Glomerular visceral epithelial cell (primary cell): ENCODE data around the gene PSMB3.
"Not testable (repeated sequence)": the region's sequence is repeated elsewhere in the genome, so short reads cannot be mapped to it uniquely, and the experiment has no call there.

Experiments used
- DNase-seq: peaks from one replicate; pipeline ENCODE4 v3.0.0-alpha.2; 2016; ENCODE audit errors: extremely low spot score

The PSMB3 gene

DNA sequence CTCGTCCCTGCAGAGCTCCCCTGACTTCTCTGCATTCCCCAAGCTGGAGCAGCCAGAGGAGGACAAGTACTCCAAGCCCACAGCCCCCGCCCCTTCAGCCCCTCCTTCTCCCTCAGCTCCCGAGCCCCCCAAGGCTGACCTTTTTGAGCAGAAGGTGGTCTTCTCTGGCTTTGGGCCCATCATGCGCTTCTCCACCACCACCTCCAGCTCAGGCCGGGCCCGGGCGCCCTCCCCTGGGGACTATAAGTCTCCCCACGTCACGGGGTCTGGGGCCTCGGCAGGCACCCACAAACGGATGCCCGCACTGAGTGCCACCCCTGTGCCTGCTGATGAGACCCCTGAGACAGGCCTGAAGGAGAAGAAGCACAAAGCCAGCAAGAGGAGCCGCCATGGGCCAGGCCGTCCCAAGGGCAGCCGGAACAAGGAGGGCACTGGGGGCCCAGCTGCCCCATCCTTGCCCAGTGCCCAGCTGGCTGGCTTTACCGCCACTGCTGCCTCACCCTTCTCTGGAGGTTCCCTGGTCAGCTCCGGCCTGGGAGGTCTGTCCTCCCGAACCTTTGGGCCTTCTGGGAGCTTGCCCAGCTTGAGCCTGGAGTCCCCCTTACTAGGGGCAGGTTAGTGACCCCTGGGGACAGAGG, 36.1 kb upstream of the PSMB3 start:
- no peak for DNase-seq

DNA sequence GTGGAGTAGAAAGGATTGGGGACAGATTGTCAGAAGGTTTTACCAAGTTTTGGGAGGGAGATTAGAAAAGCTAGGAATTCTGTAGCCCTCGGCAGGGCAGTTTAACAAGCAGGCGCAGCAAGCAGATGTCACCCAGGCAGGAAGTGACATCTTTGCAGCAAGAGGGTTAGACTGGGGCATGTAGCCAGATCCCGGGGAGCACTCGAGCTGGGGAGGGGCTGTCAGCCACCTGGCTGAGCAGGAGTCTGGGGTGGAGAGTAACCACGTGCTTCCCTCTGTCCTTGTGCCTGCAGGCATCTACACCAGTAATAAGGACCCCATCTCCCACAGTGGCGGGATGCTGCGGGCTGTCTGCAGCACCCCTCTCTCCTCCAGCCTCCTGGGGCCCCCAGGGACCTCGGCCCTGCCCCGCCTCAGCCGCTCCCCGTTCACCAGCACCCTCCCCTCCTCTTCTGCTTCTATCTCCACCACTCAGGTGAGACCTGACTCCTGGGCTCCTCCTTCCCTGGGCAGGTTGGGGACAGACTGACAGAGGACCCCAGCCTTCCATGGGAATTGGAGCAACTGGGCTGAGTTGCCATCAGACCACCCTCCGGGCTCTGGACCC, 35.3 kb upstream of the PSMB3 start:
- DNase-seq = no peak

DNA sequence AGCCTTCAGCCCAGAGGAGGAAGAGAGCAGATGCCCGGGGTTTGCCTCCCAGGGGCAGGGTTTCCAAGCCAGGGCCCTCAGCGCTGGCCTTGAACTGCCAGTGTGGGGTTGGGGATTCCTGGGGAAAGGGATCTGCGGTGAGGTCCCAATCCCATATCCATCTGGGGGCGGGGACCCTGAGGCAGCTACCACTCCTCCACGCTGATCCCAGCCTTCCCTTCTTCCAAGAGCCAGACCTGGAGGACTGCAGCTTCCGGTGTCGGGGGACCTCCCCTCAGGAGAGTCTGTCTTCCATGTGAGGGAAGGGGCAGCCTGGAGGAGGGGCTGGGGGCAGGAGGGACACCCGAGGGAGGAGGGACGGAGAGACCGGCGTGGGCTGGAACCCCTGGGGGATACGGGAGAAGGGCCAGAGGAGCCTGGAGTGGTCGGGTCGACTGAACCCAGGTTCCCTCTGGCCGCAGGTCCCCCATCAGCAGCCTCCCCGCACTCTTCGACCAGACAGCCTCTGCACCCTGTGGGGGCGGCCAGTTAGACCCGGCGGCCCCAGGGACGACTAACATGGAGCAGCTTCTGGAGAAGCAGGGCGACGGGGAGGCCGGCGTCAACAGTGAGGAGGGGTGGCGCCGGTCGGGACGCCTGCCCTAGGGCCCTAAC, 33.1 kb upstream of the PSMB3 start:
- DNase-seq = no peak

DNA sequence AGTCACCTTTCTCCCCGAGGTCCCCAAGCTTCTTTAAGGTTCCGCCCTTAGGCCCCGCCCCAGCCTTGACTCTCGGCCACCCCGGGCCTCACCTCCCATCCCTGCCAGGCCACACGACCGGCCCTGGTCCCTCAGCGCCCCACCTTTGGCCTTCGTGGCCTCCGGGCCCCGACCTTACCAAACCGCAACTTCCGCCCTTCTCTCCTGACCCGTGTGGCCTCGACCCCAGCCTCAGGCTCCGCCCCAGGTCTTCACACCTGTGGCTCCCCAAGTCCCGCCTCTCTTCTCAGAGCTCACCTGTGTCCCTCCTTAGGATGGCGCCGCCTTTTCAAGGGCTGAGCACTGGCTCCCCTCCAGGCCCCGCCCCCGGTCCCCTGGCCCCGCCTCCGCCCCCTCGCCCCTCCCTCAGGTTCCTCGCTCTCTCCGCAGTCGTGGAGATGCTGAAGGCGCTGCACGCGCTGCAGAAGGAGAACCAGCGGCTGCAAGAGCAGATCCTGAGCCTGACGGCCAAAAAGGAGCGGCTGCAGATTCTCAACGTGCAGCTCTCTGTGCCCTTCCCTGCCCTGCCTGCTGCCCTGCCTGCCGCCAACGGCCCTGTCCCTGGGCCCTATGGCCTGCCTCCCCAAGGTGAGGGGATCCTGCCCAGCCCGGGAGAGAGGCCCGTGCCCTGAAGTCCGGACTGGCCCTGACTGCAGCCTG, 32.4 kb upstream of the PSMB3 start:
- DNase-seq = no peak

DNA sequence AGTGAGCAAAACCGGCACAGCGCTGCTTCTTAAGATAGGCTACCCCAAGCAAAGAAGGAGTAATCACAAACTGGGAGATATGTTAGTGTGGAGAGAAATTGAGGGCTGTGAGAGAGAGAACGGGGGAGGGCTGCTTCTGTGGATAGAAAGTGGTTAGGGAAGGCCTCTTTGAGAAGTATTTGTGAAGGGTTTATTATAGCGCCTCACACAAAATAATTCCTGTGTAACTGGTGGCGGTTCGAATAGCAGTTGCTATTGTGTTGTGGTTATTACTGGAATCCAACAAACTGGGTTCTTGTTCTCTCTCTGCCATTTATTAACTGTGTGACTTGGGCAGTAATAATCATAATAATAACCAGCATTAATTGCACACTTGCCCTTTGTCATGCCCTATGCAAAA, 31.6 kb upstream of the PSMB3 start:
- no peak for DNase-seq

DNA sequence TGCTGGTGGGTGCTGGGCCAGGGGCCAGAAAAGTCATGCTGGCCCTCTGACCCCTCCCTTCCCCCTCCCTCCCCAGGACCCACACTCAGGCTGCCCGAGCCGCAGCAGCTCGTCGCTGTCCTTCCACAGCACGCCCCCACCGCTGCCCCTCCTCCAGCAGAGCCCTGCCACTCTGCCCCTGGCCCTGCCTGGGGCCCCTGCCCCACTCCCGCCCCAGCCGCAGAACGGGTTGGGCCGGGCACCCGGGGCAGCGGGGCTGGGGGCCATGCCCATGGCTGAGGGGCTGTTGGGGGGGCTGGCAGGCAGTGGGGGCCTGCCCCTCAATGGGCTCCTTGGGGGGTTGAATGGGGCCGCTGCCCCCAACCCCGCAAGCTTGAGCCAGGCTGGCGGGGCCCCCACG, 30.7 kb upstream of the PSMB3 start:
- DNase-seq = no peak

DNA sequence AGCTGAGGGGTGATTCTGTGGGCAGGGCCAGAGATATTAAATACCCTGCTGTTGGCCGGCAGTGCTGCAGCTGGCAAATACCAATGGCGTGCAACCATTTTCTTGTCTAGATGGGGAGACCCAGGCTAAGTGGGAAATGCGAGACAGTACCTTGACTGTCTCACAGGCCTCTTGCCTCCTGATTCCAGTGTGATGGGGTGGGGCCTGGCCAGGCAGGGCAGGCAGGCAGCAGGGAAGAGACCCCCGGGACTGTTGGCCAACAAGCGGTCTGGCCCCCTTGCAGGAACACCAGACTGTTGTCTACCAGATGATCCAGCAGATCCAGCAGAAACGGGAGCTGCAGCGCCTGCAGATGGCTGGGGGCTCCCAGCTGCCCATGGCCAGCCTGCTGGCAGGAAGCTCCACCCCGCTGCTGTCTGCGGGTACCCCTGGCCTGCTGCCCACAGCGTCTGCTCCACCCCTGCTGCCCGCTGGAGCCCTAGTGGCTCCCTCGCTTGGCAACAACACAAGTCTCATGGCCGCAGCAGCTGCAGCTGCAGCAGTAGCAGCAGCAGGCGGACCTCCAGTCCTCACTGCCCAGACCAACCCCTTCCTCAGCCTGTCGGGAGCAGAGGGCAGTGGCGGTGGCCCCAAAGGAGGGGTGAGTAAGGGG, 28.1 kb upstream of the PSMB3 start:
- no peak for DNase-seq

DNA sequence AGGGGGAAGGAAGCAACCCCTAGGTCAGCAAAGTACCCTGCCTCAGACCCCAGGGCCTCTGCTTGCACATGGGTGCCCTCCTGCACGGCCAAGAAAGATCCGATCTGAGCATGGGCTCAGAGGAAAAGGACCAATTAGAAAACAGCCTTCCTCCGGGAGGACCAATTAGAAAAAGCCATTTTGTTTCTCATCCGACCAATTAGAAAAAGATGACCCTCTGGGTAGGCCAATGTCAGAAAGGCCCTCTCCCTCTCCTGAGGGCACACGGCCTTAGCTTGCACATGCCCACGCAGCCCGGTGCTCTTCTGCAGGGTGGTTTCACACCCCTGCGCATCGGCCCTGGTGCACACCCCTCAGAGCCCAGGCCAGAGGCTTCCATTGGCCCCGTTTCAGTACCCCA, 27.5 kb upstream of the PSMB3 start:
- no peak for DNase-seq

DNA sequence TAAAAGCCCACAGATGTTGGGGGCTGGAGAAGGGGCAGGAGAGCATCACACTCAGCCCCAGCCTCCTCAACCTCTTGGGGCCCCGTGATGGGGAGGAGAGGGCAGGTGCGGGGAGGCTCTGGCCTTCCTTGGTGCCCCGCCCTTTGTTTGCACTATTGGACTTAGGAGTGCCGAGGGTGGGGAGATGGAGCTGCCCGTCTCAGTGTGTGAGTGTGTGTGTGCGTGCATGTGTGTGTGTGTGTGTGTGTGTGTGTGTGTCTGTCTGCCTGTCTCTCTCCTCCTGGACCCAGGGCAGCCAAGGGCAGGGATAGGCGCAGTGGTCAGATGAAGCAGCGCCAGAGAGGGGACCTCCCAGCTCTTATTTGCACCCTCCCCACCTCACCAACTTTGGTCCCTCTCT, 26.4 kb upstream of the PSMB3 start:
- DNase-seq = not testable (repeated sequence)

DNA sequence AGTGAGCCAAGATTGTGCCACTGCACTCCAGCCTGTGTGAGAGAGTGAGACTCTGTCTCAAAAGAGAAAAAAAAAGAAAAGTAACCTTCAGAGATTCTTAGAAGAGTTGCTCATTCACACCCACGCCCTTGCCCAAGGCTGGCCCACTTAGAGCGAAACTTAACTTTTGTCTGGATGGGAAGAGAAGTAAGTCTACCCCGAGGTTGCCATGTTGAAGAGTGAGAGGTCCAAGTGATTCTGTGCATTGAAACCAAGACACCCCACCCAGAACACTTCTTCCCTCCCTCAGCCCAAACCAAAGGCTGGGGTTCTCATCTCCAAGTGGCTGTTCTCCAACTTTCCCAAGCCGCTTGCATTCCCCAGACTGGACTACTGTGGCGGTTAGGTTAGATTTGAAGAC, 24.8 kb upstream of the PSMB3 start:
- DNase-seq = no peak

DNA sequence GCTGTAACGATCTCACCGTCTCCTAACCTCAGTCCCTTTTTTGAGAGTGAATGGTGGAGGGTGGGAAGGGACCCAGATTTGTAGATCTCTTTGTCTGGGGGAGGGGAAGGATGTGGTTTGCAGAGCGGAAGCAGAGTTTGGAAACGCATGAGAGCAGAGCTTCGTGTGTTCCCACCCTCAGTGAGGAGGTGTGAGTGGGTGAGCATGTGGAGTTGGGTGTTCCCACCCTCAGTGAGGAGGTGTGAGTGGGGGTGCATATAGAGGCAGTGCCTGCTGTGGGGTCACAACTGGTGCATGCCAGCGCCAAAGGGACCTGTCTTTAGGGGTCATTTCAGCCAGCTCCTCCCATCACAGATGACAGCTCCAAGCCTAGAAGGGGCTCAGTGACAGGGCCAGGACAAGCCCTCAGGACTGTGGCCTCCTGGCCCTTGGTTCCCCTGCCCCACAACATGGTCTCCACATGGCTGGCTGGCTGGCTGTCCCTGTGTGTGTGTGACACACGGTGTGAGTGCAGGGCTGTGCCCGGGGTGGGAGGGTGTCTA, 24.2 kb upstream of the PSMB3 start:
- DNase-seq = no peak

DNA sequence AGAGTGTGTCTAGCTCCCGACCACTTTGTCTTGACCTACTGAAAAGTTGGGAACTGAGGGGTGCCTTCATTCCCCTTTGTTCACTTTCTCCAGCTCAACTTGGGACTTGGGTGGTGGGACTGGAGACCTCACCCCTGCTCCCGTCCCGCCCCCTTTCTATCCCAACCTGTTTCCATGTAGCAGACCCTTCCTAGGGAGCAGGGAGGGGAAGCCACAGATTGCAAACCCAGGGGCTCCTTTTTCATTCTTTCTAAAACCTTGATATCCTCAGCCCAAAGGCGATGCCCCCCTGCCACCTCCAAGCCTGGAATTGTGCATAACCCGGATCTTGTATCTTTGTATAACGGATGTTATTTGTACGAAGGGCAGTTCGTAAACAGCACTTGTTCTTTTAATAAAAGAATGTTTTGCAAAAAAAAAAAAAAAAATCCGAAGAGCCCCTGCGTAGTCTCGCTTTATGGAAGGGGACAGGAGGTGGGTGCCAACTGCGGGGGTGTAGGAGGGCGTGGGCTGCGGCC, 23.1 kb upstream of the PSMB3 start:
- no peak for DNase-seq

DNA sequence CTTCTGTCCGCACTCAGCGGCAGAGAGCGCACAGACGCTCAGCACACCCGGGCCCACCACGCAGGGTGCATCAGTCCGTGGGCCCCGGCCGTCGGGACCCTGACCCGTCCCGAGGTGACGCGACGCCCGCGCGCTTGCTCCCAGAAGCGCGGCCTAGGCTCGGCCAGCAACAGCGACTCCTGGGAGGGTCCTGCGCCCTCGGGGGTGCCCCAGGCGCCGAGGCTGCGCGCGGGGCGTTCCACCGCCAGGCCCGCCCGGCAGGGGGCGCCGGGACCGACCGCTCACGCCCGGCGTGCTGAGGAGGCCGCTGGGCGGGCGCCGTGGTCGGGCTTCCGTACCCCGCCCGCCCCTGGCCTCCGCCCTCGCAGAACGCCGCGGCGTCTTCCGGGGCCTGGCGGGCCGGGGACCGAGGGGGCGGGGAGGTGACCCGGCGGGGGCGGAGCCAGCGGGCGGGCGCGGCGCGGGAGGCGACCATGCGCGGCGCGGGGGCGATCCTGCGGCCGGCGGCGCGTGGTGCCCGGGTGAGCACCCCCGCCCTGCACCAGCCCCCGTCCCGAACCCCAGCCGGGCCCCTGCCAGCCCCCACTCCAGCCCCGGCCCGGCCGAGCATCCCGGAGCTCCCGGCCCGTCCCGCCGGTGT, 22.5 kb upstream of the PSMB3 start, which contains the start of gene CISD3:
TSS of gene CISD3 (plus strand) at position 456 of the 640 bp plus-strand sequence. CDS start at position 474, 18 bp downstream.
- peak; percentile 91 for DNase-seq

DNA sequence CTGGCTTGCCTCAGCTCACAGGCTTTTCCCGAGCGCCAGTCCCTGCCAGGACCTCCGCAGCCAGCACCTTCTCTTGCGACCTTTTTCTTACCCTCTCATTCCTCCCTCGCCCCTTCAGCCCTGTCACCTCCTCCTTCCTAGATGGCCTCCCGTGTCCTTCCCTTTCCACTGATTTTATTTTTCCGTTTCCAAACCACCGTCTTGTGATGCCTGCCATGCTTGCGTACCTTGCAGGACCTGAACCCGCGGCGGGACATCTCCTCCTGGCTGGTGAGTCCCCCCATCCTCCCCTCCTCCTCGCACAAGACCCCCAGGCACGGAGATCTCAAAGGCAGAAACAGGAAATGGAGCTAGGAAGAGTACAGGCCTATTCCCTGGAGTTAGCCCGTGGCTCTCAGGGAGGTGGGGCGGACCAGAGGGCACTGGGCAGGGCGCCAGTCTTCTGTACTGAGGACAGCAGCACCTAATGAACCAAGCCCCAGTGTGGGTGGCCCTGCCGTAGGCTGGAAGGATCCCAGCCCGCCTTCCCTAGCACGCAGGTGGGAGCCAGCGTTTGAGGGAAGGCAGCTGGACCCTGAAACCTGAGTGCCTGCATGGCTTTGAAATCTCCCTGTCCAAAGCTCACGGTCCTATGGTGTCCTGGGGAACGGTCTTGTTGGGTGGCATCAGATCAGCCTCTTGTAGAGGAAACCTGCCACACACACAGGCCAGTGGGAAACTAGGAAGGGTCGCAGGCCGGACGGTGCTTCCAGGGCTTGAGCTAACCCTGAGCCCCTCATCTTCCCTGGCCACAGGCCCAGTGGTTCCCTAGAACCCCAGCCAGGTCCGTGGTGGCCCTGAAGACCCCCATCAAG, 21.8 kb upstream of the PSMB3 start:
- DNase-seq = peak; percentile 89

DNA sequence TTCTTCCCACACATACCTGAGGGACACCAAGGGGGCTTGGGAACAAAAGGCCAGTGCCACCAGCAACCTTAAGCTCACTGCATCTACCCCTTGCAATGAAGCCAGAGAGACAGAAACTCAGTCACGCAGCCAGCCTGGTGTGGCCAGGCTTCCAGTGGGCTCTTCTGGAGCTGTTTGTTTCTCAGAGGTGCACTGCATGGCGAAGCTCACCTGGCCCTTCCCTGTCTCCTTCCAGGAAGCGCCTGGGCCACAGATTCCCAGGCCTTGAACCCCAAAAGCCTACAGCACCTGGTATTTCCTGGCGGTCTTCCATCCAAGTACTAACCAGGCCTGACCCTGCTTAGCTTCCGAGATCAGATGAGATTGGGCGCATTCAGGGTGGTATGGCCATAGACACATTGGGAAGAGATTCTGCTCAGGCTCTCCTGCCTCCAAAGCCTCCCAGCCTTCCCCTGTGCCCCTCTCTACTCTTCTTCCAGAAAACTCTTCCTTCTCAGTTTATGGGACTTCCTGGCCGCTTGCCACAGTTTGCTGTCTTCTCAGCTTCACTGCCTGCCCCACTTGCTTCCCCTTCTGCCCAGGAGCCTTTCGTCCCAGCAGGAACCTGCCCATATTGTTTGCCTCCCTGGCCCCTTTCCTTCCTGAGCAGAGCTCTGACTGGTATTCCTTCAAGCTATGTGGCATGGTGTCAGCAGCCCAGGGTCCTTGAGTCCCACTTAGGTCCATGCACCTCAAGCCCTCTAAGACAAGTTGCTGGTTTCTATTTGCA, 20.8 kb upstream of the PSMB3 start:
- no peak for DNase-seq

DNA sequence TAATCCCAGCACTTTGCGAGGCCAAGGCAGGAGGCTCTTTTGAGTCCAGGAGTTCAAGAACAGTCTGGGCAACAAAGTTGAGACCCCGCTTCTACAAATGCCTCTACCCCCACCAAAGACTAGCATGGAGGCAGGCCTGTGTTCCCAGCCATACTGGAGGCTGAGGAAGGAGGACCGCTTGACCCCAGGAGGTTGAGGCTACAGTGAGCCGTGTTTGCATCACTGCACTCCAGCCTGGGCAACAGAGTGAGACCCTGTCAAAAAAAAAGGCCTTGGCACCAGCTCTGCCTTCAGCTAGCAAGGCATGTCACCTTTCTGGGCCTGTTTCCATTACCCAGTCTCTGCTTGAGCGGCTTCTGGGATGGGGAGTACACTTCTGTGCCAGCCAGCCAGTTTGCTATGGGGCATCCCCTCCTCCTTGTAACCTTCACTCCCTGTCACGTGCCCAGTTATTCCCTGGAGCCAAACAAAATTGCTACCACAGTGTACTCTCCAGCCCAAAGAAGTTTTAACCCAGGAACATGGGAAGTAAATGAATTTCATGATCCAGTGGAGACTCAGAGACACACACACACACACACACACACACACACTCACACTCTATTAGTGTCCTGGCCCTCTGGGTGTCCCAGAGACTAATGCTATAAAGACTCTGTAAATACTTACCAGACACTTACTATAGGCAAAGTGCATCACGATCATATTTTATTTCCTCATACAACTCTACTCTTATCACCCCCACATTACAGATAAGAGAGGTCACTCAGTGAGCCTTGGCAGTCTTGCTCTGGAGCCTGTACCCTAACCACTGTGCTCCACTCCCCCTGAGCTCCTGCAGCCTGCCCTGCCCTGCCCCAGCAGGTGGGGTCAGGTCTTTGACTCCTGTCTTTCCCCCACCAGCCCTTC, 19.9 kb upstream of the PSMB3 start:
- DNase-seq = no peak

DNA sequence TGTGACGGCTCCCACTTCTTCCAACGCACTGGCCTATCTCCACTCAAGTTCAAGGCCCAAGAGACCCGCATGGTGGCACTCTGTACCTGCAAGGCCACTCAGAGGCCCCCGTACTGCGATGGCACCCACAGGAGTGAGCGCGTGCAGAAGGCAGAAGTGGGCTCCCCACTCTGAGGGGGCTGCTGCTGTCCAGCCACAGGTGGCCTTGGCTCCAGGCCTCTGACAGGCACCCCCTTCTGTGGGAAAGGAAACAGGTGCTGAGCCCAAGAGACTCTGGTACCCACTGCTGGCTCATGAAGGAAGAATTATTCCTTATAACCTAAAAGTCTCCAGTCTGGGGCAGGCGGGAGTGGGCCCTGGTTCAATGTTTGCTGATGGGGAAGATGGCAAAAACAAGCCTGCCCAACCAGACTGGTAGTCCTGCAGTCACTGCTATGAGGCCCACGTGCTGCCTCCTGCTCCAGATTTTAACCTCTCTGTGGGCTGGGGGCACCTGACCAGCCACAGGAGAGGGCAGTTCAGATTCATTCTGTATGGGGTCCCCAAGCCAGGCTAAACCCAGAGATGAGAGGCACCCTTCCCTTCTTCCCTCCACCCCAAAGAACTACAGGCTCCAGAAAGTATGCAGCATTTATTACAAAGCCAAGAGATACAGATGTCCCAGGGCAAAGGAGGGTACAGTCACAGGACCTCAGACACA, 19.1 kb upstream of the PSMB3 start:
- no peak for DNase-seq
